HG03196 (cell line): ENCODE data around the gene PILRA.
"Not testable (repeated sequence)": the region's sequence is repeated elsewhere in the genome, so short reads cannot be mapped to it uniquely, and the experiment has no call there.

ENCODE experiments used
- ATAC-seq: cut with Tn5 transposase; IDR thresholded peaks from one replicate; pipeline ENCODE4 v1.9.1; 2021; ENCODE audit not compliant: unreplicated experiment

Gene PILRA

DNA sequence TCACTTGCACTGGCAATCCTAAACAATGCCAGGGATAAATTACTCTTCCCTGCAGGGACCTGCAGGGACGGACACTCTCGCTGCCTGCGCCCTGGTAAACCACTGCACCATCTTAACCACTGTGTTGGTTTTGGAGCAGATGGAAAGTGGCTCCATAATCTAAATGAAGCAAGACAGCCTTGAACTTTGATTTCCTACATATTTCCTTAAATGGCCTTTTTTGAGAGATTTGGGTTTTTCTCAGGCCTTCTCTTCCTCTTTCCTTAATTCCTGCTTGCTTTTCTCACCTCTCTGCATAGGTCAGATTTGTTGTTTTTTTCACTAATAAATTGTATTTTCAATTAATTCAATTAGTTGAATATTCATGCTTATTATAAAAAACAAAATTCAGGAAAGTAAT lies 2.8 kb downstream of the PILRA start:
- ATAC-seq: no peak

DNA sequence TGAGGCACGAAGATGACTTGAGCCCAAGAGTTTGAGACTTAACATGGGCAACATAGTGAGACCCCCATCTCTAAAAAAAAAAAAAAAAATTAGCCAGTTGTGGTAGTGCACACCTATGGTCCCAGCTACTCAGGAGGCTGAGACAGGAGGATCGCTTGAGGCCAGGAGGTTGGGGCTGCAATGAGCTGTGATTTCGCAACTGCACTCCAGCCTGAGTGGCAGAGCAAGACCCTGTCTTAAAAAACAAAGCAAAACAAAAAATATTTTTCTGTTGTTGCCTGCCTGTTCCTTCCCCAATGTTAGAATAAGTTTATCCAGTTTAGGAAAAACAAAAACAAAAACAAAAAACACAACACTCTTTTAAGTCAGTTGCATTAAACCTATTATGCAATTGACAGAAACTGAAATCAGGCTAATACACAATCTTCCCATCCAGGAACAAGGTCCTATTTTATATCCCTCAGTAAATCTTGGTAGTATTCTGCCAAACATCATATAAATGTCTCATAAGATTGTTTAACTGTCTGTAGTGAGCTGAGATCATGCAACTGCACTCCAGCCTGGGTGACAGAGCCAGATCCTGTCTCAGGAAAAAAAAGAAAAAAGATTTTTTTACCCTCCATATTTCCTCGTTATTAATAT lies 4.9 kb downstream of the PILRA start:
- ATAC-seq: no peak

DNA sequence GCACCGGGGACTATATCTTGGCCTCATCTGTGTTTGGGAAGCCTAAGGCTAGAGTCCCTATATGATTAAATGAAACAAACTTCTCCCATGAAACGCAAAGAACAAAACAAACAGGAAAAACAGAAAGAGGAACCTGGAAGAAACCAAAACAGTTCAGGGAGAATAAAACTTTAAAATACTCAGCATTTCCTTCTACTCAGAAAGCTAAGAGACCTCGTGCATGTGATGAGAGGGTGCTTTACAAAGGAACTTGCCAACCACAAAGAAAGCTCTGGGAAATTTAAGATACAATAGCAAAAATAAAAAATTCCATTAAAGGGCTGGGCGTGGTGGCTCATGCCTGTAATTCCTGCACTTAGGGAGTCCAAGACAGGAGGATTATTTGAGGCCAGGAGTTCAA lies 6.9 kb downstream of the PILRA start:
- no peak for ATAC-seq

DNA sequence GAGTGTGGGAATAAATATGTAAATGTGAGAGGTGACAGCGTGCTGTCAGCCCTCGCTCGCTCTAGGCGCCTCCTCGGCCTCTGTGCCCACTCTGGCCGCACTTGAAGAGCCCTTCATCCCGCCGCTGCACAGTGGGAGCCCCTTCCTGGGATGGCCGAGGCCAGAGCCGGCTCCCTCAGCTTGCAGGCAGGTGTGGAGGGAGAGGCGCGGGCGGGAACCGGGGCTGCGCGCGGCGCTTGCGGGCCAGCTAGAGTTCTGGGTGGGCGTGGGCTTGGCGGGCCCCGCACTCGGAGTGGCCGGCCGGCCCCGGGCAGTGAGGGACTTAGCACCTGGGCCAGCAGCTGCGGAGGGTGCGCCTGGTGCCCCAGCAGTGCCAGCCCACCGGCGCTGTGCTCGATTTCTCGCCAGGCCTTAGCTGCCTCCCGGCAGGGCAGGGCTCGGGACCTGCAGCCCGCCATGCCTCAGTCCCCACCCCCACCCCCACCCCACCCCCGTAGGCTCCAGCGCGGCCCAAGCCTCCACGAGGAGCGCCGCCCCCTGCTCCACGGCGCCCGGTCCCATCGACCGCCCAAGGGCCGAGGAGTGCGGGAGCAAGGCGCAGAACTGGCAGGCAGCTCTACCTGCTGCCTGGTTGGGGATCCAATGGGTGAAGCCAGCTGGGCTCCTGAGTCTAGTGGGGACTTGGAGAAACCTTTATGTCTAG lies 8.4 kb downstream of the PILRA start:
- ATAC-seq: not testable (repeated sequence)

DNA sequence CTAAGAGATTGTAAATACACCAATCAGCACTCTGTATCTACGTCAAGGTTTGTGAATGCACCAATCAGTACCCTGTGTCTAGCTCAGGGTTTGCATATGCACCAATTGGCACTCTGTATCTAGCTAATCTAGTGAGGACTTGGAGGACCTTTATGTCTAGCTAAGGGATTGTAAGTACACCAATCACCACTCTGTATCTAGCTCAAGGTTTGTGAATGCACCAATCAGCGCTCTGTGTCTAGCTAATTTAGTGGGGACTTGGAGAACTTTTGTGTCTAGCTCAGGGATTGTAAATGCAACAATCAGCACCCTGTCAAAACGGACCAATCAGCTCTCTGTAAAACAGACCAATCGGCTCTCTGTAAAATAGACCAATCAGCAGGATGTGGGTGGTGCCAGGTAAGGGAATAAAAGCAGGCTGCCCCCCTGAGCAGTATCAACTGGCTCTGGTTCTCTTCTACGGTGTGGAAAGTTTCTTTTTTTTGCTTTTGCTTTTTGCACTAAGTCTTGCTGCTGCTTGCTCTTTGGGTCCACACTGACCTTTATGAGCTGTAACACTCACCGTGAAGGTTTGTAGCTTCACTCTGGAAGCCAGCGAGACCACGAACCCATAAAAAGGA lies 9.1 kb downstream of the PILRA start:
- ATAC-seq: not testable (repeated sequence)

DNA sequence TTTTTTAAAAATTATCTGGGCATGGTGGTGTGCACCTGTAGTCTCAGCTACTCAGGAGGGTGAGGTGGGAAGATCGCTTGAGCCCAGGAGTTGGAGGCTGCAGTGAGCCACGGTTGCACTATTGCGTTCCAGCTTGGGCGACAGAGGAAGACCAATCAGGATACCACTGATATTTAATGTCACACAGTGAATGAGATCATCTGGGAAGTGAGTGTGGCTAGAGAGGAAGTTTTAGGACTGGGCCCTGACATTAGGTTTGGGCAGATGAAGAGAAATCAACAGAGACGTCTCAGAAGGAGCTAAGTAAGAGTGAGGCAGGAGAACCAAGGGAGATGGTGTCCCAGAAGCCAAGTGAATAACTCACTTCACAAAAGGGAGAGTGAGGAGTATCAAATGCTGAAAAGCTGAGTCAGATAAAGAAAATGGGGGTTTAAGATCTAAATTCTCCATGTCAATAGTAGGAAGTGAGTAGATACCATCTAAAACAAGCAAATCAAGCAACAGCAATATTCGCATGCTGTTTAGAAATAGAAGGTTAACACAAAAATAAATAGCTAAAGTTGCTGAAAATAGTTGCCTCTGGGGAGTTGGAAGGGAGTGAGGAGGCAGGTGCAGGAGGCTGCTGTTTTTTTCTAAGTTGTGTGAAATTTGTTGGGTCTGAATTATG lies 11.5 kb downstream of the PILRA start:
- ATAC-seq: no peak

DNA sequence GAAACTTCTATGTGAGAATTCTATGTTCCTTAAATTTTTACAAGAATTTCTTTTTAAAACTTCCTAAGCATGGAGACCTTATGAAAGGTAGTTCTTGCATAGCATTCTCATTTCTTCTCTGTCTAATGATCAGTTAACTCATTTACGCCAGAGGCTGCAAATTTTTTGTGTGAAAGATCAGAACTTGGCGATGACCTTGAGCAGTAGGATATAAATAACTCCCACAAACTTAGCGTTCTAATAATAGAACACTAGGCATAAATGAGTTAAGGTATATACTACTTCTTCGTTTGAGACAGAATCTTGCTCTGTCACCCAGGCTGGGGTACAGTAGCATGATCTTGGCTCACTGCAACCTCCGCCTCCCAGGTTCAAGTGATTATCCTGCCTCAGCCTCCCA lies 13.7 kb downstream of the PILRA start:
- ATAC-seq: no peak

DNA sequence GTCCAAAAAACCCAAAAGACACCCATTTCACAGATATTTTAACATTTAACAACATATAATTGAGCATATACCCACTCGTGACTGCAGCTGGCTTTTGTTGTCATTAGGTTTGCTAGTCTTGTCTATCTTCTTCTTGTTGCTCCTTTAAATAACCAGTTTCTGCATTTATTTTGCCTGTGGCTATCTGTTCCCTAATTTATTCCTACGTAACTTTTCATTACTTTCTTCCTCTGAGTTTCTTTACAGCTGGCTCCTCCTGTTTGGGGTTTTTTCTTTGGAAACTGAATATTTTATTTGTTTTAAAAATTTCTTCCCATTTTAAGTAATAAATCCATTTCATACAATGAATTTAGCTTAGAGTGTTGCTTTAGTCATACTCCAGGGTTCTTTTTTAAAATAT lies 14.4 kb downstream of the PILRA start:
- ATAC-seq: no peak

DNA sequence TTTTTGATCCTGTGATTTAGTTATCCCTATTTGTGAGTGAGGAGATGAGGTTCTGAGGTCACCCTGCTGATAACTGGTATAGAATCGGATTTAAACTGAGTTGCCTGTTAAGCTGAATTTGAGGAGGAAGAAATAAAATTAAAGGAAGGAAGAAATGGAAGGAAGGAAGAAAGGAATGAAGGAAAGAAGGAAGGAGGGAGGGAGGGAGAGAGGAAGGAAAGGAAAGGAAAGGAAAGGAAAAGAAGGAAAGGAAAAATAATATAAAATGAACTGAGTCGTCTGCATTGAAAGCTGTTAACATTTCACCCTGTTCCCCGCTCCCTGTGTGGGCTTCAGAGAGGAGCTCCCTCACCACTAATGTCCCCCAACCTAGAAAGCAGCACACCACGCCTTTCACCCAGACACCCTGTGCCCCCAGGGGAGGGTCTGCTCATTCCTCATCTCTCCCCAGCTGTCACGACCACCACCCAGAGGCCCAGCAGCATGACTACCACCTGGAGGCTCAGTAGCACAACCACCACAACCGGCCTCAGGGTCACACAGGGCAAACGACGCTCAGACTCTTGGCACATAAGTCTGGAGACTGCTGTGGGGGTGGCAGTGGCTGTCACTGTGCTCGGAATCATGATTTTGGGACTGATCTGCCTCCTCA lies 16.3 kb downstream of the PILRA start:
- no peak for ATAC-seq

DNA sequence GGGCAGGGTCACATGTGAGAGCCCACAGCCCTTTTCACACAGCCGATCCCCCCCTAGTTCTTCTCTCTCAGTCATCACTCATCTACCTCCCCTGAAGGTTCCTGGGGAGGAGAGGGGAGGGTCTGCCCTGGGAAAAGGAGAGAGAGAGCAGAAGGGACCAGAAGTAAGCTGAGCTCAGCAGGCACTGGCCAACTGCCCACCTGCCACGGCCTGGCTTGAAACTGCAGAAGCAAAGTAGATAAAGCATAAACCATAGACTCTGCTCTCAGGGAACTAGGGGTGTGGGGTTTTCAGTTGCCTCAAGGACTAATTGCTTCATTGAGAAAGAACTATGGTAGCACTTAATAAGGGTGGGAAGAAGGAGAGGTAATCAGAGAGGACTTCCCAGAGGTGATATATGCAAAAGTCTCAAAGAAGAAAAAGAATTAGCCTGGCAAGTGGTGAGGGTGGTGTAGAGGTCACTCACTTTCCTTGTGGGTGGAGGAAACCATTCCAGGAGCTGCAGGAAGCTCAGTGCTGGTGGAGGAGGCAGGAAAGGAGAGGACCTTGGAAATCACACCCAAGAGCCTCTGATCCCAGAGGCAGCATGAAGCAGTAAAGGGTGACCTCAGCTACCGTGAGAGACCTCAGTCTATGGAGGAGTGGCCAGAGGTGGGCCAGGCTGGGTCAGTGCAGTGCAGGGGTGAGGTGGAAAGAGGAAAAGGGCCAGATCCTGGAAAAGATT lies 17.2 kb downstream of the PILRA start:
- no peak for ATAC-seq

DNA sequence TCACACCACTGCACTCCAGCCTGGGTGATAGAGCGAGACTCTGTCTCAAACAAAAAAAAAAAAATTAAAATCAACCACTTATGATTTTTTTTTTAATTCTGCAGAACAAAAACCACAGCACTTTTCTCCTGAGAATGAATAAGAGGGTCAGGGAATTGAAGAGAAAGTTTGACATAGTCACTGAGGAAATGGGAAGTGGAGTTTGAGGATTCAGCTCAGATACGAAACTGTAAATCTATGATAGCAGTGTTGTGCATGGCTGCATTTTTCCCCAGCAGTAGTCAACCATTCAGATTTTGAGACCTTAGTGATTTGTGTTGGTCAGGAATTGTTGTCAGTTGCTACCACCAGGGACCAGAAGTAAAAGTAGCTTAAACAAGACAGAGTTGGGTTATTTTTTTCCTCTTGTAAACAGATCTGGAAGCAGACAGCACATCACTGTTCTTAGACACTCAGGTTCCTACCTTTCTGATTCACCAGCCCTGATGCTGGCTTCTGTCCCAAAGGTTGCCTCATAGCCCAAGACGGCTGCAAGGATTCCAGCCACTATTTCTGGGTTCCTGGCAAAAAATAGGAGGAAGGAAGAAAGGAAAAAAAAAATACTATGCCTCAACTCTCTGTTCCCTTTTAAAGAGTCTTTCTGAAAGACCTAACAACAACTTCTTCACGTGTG lies 20.1 kb downstream of the PILRA start:
- no peak for ATAC-seq

DNA sequence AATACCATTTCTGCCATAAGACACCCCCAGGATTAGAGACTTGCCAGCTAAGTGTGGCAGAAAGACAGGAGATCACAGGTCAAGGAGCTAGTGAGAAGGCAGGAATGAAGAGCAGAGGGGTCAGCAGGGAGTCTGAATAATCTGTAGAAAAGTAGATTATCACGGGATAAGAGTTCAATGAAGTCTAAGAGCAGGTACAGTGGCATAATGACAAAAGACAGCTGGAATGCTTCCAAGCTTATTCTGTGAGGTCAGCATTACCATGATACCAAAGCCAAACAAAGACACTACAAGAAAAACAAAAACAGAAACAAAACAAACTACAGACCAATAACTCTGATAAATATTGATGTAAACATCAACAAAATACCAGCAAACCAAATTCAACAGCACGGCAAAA lies 20.8 kb downstream of the PILRA start:
- no peak for ATAC-seq

DNA sequence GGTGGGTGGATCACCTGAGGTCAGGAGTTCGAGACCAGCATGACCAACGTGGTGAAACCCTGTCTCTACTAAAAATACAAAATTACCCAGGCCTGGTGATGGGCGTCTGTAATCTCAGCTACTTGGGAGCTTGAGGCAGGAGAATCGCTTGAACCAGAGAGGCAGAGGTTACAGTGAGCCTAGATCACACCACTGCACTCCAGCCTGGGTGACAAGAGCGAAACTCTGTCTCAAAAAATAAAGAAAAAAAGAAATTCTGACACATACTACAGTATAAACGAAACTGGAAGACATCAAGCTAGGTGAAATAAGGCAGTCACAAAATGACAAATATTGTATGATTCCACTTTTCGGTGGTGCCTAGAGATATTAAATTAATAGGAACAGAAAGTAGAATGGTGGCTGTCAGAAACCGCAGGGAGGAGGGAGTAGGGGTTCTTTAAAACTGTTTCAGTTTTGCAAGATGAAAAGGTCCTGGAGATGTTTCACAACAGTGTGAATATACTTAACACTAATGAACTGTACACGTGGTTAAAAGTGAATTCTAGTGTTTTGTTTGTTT lies 23.2 kb downstream of the PILRA start:
- ATAC-seq: peak; percentile 83

DNA sequence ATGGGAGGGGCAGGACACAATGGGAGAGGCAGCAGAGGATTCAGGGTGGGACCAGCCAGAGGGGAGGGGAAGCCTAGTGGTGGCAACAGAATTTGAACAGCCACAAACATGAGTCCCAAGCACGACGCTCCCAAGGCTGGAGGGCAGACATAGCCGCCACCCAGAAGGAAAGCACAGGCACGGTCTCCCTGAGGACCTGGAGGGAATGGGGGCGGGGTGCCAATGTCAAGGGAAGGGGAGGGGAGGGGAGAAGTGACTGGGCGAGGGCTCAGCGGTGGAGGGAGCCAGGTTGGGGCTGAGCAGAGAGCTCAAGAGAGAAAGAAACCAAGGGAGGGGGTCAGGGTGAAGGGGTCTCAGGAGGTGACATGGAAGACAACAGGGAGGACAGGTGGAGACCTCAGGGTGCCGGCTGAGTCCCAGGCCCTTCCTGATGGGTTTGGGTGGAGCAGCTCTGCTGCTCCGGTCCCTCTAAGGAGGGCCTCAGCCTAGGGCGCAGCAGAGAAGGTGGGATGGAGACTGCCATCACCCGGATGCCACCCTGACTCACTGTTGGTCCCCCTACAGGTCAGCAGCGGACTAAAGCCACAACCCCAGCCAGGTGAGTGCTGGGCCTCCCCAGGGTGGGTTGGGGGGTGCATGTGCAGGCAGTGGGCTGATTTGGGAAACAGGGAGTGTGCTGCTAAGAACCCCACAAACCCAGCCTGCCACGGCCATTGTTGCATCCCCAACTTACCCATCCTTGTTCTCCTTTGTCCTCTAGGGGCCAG lies 24.2 kb downstream of the PILRA start:
- no peak for ATAC-seq

DNA sequence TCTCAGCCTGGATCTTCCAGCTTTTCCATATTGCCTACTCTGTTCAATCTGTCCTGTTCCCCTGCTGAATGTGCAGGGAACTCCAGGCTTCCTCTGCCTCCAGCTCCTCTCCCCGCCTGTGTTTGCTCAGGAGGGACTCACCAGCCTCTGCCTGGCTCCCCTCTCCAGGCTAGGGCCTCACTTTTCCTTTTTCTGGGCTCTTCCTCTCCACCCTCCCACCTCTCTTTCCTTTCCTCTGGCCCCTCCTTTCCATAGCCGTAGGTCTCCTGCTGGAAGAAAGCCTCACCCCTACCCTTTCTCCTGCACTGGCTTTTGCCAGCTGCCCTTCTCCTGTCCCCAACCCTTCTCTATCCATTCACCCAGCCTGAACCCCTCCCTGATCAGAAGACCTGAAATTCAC lies 25.0 kb downstream of the PILRA start:
- no peak for ATAC-seq

DNA sequence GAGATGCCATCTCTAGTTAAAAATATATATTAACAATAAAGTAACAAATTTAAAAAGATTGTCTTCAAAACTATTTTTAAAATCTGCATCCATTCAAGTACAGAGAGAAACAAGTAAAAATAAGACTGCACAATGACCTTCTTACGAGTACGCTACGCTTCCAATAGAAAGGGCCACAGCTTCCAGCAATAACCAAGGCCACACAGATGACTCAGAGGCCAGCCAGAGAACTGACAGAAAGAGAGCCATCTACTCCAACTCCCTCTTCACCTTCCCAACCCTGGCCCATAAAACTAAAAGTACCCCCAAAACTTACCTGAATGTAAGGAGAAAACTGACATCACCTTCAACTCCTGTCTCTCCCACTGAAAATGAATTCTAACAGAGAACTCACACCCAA lies 26.8 kb downstream of the PILRA start:
- no peak for ATAC-seq

DNA sequence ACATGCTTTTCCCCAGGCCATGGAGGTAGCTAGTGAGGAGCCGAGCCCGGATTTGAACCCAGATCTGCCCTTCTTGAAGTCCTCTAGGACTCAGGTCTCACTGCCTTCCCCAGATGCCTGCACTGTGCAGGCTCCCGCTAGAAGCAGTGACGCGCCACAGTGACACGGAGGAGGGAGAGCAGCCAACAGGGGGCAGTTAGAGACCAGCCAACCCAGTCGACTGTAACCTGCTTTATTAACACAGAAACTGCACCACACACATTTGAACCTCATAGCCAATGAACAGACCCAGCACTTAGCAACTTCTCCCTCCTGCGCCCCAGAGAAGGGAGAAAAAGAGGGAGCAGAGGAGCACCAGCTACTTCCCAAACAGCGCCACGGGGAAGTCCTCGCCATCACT lies 27.4 kb downstream of the PILRA start:
- no peak for ATAC-seq

DNA sequence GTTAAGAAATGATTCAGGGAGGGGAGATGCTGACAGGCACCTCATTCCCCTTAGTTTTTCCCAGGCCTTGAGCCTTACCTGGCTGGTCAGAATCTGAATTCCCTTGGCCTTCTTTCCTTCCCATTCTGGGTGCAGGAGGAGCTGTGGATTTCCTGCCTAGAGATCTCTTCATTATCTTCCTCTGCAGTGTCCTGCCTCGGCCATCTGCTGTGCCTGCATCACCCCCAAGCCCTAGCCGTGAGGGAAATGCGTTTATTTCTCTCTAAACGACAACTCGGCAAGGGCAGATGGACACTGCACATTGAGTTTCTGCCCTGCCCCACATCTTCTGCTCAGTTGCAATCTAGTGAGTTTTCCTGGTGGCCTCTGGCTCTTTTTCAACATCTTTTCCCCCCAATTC lies 28.5 kb downstream of the PILRA start:
- ATAC-seq: no peak

DNA sequence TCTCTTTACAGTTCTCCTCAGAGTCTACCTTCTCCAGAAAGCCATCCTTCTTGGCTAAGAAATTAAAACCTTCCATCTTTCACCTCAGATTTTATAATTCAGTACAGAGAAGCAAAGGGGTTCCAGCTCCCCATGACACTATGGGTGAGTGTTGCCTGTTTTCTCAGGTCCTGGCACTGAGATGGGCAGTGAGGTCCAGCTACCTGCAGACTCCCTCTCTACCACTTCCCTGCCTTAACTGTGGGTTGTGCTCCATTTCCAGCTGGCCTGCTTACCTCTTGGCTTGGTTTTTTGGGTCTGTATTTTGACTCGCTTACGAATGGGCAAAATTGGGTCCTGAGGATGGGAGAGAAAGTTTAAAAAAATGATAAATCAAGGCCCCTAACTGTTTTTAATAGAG lies 29.0 kb downstream of the PILRA start:
- no peak for ATAC-seq
